ENCODE measurements around the gene ZCWPW2.

ZCWPW2 gene

GRCh38 chr3:28386049-28386448, 37.5 kb downstream of the ZCWPW2 start:
- no peak for DNase-seq

GRCh38 chr3:28388978-28389377, 40.5 kb downstream of the ZCWPW2 start:
- no peak for DNase-seq

GRCh38 chr3:28399206-28399605, 50.7 kb downstream of the ZCWPW2 start:
- DNase-seq = no peak

GRCh38 chr3:28406241-28406640, 57.7 kb downstream of the ZCWPW2 start:
- no peak for DNase-seq

- DNase-seq = no peak
Observed at GRCh38 chr3:28449398-28449797, 100.9 kb downstream of the ZCWPW2 start.

- no peak for DNase-seq
Observed at GRCh38 chr3:28462866-28463265, 114.3 kb downstream of the ZCWPW2 start.

GRCh38 chr3:28467414-28467813, 118.9 kb downstream of the ZCWPW2 start:
- no peak for DNase-seq

GRCh38 chr3:28476194-28476593, 127.7 kb downstream of the ZCWPW2 start:
- peak; percentile 30 for DNase-seq

- DNase-seq = no peak
Observed at GRCh38 chr3:28476764-28477163, 128.2 kb downstream of the ZCWPW2 start.

GRCh38 chr3:28485164-28485563, 136.6 kb downstream of the ZCWPW2 start:
- DNase-seq = no peak

GRCh38 chr3:28495301-28495700, 146.8 kb downstream of the ZCWPW2 start:
- DNase-seq = no peak

GRCh38 chr3:28502397-28502937, 153.9 kb downstream of the ZCWPW2 start:
- DNase-seq = no peak

GRCh38 chr3:28504976-28505375, 156.5 kb downstream of the ZCWPW2 start:
- no peak for DNase-seq

- DNase-seq = no peak
Observed at GRCh38 chr3:28521663-28522062, 173.1 kb downstream of the ZCWPW2 start.

GRCh38 chr3:28542351-28542750, 193.8 kb downstream of the ZCWPW2 start:
- DNase-seq = no peak

- DNase-seq = no peak
Observed at GRCh38 chr3:28544236-28544635, 195.7 kb downstream of the ZCWPW2 start.

GRCh38 chr3:28544831-28545230, 196.3 kb downstream of the ZCWPW2 start:
- no peak for DNase-seq

- DNase-seq = no peak
Observed at GRCh38 chr3:28547677-28548076, 199.2 kb downstream of the ZCWPW2 start.

- DNase-seq = no peak
Observed at GRCh38 chr3:28553175-28553574, 204.7 kb downstream of the ZCWPW2 start.

- DNase-seq = no peak
Observed at GRCh38 chr3:28556195-28556594, 207.7 kb downstream of the ZCWPW2 start.

GRCh38 chr3:28564211-28564610, 215.7 kb downstream of the ZCWPW2 start:
- DNase-seq = no peak

GRCh38 chr3:28569357-28569756, 220.8 kb downstream of the ZCWPW2 start:
- no peak for DNase-seq

- no peak for DNase-seq
Observed at GRCh38 chr3:28574036-28574435, 225.5 kb downstream of the ZCWPW2 start.

GRCh38 chr3:28575100-28575745, 226.7 kb downstream of the ZCWPW2 start:
- no peak for DNase-seq

Measured in KG1 (cell line).